ENCODE results near the gene MED25.

MED25 gene

DNA sequence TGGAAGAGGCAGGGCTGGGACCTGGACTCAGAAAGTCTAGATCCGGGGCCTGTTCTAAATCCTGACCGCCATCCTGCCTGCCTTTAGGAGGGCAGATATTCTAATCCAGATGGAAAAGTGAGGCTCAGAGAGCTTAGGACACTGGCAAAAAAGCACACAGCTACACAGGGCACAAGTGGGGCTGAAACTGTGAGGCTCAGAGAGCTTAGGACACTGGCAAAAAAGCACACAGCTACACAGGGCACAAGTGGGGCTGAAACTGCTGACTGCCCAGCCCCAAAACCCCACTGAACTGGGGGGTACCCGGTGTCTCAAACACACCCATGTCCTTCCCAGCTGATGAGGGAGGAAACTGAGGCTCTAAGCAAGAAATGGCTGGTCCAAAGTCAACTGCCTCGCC lies 57.1 kb downstream of the MED25 start:
- no peak for DNase-seq

DNA sequence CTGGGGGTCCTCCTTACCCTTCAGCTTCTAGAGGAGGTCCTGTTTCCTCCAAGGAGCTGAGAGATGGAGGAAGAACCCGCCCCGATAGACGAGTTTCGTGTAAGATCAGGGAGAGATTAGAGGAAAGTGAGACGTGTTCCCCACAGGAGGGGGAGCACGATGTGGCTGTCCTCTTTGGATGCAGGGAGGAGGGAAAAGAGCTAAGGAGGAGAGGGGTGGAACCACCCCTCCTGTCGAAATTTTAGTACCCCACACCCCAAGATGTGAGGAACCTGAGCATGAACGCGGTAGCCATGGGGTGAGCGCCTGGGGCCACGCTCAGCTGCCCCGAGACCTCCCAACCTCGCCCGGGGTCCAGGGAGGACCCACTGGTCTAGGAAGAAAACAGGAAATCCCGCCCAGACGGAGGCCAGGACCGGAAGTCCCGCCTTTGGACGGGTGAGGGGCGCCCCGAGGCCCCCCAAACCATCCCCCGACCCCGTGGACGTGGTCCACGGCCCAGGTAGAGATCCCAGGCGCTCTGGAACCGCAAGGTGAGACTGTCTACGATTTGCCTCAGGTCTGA lies 57.9 kb downstream of the MED25 start:
- peak in 1 of 2 donors; percentile 41 for DNase-seq

DNA sequence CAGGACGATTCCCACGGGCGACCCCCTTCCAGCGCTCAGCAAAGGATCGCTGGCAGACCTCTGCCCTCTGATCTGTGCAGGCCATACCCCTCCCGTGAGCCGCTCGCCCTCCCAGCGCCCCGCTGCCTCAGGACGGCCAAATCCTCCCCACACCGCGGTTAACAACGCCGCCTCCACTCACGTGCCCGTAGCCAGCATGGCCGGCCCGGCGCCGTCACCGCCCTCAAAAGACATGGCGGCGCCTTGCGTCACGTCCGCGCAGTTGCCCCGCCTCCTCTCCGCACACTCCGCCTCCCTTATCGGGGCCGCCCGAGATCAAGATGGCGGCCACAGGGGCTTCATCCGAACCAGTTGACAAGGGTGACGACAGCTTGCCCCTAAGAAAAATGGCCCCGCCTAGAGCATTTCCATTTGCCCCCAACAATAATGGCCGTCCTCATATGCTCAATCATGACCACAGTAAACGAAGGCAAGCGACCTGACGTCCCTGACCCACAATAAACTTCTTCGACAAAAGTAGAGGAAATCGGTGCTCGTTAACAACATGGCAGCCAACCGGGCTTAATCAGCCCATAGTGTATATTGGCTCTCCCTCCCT lies 58.4 kb downstream of the MED25 start:
- DNase-seq, result peak; percentile 99

DNA sequence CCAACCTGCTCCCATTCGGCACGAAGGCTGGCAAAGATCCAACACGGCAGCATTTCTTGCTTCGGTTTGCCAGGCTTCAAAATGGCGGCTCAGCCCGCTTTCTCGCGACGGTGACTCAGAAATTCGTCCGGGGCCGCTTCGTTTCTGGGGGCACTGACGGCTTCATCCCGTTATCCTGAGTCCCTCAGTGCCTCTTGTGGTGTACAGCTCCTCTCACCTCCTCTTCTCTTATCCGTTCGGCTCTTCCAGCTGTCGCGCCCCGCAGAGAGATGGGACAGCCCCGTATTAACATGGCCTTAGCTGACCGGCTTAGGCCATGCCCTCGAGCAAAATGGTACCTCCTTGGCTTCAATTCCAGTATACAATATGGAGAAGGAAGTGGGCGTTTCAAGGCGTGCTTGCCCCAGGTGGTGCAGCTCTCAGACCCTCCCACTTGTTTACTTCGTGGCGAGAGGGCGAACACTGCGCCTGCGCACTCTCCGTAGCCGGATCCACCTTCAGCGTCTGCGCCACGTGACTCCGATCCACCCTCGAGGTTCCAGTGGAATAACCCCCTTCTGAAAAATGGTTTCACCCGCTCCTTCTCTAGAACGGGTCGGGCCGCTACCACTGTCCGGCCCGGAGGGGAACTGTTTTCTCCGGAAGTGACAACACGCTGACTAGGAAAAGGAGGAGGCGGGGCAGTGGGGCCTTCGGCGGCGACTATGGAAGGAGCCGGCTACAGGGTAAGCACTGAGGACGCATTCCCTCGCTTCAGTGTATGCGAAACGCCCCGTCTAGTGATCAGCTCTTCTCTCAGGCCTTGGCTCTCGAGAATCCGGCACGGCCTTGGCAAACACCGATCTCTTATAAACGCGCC lies 59.2 kb downstream of the MED25 start, which contains the start of the genes AKT1S1 and TBC1D17:
Gene AKT1S1 (minus strand): TSS at position 336 of the 859 bp plus-strand sequence. CDS start 4,060 bp downstream, outside the sequence.
Gene TBC1D17 (plus strand): TSS at position 683 of the 859 bp plus-strand sequence. CDS start 22 bp downstream, at position 705.
- peak; percentile 100 for DNase-seq

DNA sequence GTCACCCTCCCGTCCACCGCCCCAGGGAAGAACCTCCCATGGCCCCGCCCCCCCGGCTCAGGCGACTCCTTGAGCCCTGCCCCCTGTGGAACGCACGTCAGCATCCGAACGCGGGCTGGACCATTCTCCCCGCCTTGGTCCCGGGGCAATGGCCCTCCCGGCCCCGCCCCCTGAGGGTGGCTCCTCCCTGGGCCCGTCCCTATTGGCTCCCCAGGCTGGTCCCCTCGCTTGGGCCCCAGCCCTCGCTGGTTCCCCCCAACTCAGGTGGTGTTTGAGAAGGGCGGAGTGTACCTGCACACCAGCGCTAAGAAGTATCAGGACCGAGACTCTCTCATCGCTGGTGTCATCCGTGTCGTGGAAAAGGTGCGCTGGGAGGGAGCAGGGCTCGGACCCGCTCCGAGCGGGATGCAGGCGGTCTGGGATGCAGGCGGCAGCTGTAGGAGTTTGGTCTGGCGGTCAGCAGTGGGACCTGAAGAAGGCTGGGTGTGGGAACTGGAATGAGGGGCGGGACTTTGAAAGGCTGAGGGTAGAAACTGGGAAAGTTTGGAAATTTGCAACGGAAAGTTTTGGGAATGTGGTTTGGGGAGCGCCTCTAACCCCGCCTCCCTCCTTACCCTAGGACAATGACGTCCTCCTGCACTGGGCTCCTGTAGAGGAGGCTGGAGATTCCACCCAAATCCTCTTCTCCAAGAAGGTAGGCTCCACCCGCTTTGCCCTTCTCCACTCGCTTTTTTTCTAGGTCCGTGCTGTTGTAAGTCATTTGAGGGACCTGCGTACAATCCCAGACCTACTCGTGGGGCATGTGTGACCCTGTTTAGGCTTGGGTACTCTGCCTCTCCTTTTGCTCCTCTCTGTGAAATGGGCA lies 60.0 kb downstream of the MED25 start:
- peak; percentile 96 to 97 for DNase-seq

DNA sequence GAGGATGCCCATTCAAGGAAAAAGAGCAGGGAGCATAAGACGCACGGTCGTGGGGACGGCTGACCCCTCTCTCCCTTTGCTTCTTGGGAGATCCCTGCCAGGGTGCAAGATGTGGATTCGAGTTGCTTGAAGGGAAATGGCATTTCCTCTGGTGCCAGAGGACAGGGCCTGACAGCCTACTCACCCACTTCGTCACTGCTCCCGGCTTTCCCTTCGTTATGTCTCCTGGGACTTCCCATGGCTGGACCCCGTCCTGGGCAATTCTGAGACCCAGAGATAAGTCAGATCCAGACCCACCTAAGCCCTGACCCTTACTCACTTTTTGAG lies 60.6 kb downstream of the MED25 start:
- no peak for DNase-seq

DNA sequence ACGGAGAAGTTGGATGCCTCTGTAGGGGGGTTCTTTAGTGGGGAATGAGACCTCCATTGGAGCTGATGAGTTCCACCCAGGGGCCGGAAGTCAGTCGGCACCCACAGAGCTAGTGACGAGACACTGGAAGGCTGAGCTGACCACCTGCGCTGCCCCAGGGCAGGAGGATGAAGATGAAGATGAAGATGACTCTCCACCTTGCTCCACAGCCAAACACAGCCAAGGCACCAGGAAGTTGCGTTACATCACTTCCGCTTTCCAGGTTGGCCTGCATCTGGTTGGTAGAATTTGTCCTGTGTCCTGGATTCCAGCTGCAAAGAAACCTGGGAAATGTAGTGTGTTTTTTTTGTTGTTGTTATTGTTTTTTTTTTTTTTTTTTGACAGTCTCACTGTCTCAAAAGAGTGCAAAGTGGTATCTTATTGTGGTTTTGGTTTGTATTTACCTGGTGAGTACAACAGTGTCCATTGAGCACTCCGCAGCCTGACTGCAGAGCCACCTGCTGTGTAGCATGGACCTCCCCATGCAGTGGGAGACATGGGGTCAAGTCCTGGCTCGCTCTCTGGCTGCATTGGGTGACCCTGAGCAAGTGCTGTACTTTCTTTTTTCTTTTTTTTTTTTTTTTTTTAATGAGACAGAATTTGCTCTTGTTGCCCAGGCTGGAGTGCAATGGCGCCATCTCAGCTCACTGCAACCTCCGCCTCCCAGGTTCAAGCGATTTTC lies 61.3 kb downstream of the MED25 start:
- peak; percentile 49 to 55 for DNase-seq

DNA sequence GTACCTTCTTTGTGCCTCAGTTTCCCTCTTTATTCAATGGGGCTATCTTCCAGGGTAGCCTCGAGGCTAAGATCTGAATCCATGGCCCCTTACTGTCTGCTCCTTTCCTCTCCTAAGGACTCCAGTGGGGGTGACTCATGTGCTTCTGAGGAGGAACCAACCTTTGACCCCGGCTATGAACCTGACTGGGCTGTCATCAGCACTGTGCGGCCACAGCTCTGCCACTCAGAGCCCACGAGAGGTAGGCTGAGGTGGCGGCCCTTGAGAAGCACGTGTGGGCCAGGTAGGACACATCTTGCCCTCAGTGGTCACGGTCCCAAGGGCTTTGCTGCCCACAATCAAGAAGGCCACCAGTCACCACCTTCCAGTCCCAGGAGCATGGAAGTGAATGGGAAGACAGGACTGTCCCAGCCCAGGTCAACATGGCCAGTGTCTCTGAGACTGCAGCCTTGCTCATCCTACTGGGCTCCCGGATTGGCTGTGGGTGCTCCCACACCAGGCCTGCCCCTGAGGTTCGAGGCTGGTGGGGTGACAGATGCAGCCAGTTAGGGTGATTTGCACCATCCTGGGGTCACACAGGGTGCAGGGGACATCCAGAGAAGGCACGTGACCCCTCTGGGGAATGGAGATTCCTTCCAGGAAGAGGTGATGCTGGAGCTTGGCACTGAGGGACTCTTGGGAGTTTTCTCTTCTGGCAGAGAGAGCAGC lies 62.2 kb downstream of the MED25 start:
- no peak for DNase-seq

DNA sequence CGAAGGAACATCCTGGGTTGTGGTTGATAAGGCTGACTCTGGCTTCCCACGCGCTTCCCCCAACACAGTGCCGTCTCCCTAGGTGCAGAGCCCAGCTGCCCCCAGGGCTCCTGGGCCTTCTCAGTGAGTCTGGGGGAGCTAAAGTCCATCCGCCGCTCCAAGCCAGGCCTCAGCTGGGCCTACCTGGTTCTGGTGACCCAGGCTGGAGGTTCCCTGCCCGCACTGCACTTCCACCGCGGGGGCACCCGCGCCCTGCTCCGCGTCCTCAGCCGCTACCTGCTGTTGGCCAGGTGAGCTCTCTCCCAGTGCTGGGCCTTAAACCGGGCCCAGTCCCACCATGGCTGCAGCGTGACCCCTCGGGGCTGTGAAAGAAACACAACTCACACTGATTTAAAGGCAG lies 63.1 kb downstream of the MED25 start:
- DNase-seq, result no peak

DNA sequence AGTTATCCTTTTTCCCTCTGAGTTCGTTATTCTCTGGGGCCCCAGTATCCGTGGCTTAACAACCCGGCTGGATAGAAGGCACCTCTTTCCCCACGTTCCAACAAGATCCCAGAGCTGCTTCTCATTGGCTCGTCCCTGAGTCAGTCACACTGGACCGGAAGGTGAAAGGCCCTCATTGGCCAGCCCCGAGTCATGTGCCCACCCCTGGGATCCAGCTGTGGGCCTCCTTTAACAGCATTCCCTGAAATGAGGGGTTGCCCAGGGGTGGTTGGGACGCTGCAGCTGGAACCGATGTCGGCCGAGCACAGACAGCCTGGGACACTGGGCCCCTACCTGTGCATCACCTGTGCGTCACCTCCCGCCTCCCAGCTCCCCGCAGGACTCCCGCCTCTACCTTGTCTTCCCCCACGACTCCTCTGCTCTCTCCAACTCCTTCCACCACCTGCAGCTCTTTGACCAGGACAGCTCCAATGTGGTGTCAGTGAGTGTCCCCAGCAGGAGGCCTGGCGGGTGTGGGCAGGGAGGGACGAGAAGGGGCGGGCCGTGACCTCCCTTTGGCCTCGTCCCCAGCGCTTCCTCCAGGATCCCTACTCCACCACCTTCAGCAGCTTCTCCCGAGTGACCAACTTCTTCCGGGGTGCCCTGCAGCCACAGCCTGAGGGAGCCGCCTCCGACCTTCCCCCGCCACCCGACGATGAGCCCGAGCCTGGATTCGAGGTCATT lies 63.7 kb downstream of the MED25 start:
- DNase-seq, result no peak

DNA sequence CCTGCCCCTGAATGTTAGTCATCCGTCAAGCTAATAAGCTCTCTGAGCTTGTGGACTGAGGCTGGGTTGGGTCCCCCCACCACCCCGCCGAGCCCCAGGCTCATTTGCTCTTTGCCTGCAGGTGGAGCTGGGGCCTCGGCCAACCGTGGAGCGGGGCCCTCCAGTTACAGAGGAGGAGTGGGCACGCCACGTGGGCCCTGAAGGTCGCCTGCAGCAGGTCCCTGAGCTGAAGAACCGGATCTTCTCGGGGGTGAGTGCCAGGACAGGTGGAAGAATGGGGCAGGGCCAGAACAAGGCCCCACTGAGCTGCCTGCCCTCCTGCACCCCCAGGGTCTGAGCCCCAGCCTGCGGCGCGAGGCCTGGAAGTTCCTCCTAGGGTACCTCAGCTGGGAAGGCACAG lies 64.6 kb downstream of the MED25 start:
- DNase-seq, result no peak

DNA sequence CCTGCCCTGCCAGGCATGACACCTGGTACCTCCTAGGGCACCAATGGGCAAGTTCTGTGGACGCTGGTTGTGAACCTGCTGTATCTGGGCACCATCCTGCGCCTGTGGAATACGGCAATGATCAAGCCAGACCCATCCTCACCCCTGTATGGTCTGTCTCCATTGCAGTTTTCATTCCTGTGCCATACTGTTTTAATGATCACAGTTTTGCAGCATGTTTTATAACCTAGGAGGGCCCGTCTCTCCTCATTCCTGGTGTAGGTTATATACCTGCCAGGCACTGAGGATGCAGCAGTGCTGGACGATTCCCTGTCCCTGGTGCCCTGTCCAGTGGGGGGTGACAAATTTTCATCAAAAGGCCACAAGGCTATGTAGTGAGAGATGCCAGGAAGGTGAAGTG lies 65.0 kb downstream of the MED25 start:
- no peak for DNase-seq

DNA sequence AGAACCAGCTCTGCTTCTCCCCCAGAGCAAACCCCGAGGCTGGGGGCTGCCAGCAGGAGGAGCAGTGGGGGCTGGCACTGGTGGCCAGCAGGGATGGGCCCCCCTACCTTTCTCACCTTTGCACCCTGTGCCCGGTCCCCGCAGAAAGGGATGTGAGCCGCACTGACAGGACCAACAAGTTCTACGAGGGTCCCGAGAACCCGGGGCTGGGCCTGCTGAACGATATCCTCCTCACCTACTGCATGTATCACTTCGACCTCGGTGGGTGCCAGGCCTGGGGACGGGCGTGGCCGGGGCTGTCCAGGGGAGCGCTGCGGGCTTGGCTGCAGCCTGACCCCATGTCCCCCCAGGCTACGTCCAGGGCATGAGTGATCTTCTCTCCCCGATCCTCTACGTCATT lies 66.0 kb downstream of the MED25 start:
- no peak for DNase-seq

DNA sequence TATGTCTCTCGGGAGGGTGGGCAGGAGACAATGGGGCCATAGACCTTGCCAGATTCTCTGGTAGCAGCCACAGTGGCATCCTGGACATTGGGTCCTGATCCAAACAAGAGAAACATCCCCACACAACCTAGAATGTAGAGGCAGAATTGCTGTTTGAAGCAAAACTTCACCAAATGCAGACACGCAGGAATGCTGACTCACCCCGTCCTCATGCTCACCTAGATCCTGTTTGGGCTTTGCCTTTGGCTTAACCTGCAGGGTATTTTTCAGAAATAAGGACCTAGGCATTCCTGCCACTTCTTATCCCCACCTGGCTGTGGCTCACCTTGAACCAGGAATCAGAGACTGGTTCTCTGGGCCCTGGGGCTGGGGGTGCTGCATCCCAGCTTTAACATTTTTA lies 66.7 kb downstream of the MED25 start:
- DNase-seq, result no peak
